ENCODE results near the gene AP1B1. TPM values are rescaled to one million over a fixed set of nuclear protein-coding genes. Genes with fewer than 3 reads are reported as not detected.
A peak's percentile ranks its signal among the peaks of the same experiment; 100 is the strongest.
"Not testable (repeated sequence)": the region's sequence is repeated elsewhere in the genome, so short reads cannot be mapped to it uniquely, and the experiment has no call there.

Gene AP1B1
- polyA plus RNA-seq, 12 donors: 20.6 to 35.7 (median 24.2) TPM; not detected in 1

DNA sequence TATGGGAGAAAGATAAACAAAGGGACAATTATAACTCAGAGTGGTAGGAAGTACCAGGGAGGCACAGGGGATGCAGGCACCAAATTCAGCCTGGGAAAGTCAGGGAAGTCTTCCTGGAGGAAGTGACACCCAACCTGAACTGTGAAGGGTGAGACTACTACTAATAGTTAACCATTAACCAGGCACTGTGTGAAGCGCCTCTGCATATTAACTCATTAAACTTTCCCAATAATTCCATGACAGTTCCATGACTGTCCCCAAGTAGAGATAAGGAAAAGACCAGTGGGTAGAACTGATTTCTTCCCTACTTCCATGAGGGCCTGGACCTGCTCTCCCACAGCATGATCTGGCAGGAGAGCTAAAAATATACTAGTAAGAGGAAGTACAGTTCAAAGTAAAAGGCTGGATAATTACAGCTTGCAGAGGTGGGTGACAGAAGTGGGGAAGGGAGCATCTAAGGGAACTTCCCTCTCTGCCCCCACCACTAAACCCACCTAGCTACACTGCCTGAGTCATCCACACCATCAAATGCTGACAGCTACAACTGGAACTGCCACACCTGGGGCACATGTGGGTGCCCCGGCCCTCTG lies 4.7 kb upstream of the AP1B1 start:
- no peak for DNase-seq

DNA sequence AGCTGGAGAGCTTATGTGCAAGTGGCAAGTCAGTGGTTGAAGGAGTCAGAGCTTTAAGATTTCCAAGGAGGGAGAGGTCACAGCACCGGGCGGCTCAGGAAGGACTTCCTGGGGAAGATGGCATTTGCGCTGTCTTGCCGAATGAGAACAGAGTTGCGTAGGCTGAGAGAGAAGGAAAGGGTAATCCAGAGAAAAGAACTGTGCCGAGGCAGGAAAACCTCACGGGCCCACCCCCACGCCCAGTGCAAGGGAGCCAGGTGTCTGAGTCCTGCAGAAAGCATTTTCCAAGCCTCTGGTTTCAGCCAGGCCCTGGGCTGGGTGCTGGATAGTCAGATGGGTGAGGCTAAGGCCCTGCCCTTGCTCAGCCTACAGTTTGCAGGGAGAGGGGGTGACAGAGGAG lies 3.2 kb upstream of the AP1B1 start:
- DNase-seq: no peak

DNA sequence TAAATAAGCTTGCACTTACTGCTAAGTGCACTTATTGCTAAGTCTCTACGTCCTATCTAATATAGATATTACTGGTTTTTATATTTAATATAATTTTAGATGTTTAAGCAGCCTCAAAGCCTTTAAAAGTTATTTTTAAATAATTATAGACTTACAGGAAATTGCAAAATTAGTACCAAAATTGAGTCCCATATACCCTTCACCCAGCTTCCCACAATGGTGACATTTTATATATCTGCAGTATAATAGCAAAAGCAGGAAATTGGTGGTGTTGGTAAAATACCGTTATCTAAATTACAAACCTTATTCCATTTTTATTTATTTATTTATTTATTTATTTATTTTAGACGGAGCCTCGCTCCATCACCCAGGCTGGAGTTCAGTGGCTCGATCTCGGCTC lies 1.9 kb upstream of the AP1B1 start:
- no peak for DNase-seq

DNA sequence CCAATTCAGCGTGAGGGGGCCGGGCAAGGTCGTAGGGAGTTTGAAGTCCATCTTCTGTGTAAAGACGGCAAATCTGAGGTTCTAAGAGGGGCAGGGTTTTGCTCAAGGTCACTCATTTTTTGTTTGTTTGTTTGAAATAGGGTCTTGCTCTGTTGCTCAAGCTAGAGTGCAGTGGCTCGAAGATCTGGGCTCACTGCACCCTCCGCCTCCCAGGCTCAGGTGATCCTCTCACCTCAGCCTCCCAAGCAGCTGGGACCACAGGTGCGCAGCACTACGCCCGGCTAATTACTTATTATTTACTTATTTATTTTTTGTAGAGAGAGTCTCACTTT lies 355 bp upstream of the AP1B1 start:
- no peak for DNase-seq

DNA sequence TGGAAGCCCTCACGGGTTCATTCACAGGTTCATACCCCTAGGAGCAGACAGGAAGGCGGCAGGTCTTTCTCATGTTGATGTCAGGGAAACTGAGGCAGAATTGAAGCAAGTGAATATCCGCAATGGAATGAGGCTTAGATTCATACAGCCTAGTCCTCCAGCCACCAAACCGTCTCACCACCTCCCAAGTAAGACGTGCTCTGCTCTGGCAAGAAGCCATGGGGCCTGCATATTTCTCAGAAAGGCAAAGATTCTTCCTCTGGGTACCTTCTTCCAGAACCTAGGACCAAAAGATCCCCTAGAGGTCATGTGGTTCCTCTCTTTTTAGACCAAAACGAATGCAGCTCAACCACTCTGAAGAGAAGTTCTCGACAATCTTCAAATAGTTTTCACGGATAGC lies 1.7 kb downstream of the AP1B1 start:
- DNase-seq: no peak

DNA sequence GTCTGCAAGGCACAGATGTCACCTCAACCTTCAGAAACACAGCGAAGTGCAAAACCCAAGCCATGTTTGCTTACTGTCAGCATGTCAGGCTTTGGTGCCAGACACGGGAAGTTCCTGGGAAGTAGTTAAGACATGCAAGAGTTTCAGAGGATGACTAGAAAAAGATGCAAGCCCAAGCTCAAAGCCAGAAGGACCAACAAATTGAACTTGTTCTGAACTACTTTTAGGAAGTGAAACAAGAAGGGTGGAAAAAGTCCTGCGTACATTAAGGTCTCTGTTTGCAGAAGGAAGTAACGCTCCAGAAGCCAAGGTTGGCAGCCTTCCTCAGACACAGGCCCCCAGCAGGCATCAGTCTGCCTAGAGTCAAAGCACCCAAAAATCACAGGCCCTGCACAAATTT lies 2.6 kb downstream of the AP1B1 start:
- no peak for DNase-seq

DNA sequence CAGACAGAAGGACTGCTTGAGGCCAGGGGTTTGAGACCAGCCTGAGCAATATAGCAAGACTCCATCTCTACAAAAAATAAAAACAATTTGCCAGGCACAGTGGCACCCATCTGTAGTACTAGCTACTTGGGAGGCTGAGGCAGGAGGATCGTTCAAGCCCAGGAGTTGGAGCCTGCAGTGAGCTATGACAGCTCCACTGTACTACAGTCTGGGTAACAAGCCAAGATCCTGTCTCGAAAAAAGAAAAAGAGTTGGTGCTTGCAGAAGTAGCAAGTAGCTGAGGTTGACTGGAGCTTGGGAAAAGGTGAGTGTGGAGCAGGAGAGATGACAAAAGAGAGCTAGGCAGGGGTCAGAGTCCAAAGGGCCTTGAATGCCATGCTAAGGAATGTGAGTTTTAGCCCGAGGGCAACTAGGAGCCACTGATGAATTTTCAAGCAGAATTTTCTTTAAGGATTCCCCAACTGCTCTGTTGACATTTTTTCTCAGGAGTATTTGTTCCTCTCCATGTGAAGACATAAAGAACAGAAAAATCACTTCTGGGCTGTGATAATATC lies 3.1 kb downstream of the AP1B1 start:
- DNase-seq: no peak

DNA sequence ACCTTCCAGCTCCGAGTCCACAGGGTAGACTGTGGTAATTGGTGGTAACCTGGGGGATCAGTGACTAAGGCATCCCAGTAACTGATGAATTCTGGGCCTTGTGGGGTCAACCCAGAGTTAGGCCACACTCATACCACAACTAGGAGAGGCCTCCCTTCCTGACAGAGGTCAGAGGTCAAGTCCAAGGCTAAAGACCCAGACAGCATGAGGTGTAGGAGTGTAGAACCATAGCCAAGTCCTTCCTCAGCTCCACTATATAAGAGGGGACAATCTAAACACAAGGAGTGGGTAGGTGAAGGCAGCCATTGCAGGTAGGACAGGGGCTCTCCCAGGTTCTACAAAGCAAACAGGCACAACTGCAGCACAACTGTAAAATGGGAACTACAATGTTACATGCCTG lies 4.6 kb downstream of the AP1B1 start:
- DNase-seq: no peak

DNA sequence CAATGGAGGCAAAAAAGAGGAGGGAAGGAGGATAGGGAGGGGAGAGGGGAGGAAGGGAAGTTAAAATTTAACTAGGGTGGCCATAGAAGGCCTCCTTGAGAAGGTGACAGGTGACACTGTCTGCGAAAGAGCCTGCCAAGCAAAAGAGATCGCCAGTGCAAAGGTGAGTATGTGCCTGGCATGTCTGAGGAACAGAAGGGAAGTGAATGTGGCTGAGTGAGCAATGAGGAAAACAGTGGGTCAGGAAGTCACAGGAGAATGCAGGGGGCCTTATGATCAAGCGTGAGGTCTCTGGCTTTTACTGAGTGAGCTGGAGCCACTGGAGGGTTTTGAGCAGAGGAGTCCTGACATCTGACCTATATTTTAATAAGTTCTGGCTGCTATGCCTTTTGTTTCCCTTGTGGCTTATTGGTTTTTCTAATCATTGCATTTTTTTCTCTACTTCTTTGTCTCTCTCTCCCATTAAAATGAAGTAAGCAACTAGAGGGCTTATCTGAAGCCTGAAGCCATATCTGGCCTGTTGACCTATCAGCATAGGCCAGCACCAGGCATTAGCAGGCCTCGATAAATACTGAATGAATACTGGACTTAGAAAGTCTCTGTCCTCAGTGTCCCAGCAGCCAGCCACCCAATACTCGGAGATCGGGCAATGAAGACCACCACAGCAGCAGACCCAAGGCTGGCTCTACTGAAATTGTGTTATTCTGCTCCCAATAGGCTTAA lies 5.6 kb downstream of the AP1B1 start:
- no peak for DNase-seq

DNA sequence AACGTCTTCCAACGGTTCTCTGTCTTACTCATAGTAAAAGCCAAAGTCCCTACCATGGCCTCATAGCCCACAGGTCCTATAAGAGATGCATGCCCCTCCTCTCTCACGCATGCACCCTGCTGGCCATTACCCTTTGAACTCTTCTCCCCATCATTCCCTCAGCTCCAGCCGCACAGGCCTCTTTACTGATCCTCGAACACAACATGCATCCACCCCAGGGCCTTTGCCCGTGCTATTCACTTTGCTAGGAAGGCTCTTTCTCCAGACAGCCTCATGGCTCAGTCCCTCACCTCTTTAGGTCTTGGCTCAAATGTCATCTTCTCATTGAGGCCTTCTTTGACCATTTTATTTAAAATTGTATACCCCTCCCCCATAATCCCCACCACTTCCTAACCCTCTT lies 7.5 kb downstream of the AP1B1 start:
- no peak for DNase-seq

DNA sequence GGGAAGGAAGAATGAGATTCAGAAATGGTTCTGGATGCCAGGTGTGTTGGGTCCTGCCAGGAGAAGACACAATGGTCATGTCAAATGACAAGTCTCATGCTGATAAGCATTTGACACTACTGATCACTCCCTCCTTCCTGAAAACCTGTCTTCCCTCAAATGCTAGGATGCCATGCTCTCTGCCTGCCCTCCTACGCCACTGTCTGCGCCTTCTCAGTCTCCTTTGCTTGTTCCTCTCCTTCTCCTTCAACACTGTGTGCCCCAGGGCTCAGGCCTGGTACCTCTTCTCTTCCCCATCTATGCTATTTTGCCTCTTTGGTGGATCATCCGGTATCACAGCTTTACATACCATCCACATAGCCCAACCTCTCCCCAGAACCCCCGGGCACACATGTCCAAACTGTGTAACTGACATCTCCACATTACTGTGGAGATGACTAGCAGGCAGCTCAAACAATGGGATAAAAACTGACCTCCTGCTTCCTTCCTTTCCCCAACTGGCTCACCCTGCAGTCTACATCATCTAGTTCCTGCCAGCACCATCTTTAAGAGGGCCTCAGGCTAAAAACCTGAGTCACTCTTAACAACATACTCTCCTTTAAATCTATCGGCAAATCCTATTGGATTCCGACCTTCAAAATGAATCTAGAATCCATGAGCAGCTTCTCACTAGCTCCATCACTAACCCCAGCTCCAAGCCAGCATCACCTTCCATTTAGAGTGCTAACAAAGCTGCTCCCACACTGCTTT lies 8.2 kb downstream of the AP1B1 start:
- DNase-seq: no peak

DNA sequence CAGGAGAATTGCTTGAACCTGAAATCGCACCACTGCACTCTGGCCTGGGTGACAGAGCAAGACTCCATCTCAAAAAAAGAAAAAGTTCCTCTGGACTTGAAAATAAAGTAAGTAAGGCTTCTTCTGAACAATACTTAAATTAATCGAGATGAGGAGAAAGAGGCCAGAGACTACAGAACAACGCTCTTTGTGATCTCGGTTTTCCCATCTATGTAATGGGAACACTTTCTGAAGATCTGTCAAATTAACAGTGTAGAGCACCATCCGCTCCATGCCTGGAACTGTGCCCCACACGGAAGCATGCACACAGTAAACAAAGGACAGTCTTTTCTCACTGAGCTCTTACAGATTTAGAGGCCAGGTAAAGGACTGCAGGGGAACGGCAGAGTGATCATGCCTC lies 9.1 kb downstream of the AP1B1 start:
- no peak for DNase-seq

DNA sequence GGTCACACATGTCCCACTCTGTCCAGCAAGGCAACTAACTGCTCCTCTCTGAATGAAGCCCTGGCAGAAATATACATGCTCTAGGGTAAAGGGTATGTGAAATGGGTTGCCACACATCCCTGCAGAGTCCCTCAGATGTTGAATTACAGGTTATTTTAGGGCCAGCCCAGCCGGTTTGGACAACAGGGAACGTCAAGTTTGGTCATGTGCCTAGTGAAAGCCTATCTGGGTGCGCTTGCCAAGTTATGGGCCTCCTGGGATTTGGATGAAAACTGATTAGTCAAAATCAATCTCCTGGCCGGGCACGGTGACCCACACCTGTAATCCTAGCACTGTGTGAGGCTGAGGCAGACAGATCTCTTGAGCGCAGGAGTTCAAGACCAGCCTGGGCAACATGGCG lies 10.4 kb downstream of the AP1B1 start:
- no peak for DNase-seq

DNA sequence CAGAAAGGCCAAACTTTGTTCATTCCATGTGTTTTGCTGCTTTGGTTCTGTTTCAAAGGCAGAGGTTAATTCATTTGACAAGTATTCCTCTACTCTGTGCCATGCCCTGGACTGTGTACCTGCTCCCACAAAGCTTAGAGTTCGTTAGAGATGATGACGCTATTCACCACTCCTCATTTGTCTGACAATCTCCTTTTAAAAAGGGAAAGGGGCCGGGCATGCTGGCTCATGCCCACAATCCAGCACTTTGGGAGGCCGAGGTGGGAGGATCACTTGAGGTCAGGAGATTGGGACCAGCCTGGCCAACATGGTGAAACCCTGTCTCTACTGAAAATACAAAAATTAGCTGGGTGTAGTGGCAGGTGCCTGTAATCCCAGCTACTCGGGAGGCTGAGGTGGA lies 11.7 kb downstream of the AP1B1 start:
- DNase-seq: not testable (repeated sequence)

DNA sequence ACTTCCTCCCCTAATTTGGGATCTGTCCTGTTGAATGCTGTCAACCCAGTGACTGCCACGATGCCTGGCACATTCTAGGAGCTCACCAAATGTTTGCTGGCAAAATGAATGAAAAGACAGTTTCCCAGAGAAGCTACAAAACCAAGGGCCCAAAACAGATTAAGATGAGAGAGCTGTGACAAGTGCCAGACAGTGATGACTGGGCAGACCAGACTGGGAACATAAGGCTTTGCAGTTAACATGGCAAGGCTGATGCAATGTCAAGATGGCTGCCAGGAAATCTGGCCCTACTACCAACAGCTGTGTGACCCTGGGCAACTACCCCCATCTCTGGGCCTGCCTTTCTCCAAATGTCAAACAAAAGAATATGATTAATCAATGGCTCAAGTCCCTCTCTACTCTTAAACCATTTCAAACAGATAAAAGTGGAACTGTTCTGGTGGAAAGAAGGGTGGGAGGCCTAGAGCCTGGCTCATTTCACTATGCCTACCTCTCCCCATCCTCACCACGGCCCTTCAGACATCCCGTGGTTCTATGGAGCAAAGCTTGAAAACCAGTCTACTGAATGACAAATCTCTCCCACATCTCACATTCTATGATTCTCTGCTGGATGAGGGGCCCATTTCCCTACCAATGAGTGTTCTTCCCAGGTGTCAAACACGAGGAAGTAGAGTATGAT lies 12.8 kb downstream of the AP1B1 start:
- no peak for DNase-seq

DNA sequence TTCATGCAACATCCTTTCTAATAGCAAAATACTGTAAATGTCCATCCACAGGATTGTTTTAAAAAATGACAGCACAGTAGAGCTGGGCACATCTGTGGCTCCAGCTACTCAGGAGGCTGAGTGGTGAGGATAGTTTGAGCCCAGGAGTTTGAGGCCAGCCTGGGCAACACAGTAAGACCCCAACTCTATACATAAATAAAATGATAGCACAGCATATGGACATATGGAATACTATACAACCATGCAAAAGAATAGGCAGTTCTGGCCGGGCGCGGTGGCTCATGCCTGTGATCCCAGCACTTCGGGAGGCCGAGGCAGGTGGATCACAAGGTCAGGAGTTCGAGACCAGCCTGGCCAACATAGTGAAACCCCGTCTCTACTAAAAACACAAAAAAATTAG lies 13.6 kb downstream of the AP1B1 start:
- DNase-seq: not testable (repeated sequence)

DNA sequence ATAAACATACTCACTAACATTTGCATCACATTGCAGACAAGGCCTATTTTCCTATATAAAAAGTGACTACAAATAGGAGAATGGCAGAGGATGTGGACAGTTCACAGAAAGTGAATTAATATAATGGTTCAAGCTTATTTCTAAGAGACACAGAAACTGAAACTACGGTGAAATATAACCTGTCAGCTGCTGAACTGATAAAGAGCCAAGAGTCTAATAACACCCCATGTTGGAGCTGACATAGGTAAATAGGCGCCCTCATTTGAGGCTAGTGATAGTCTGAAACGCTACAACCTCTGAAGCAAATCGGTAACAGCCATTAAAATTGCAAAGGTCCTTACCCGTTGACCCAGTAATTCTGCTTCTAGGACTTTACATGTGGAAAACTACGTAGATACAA lies 14.0 kb downstream of the AP1B1 start:
- DNase-seq: no peak

DNA sequence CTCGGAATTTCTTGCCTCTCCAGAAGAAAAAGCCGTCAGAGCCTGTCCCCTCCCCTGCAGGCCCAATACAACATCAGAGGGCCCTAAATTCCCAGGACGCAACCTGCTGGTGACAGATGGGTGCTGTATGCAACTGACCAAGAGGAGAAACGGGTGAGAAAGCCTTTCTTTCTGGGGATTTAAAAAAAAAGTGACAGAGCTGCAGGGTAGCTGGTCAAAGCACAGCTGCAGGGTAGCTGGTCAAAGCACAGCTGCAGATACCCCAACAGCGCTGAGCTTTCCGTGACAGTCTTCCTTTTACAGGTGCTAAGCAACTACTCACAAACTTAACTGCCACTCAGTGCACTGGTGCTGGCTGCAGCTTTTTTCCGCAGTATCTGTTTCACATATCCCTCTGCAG lies 17.8 kb downstream of the AP1B1 start:
- no peak for DNase-seq

DNA sequence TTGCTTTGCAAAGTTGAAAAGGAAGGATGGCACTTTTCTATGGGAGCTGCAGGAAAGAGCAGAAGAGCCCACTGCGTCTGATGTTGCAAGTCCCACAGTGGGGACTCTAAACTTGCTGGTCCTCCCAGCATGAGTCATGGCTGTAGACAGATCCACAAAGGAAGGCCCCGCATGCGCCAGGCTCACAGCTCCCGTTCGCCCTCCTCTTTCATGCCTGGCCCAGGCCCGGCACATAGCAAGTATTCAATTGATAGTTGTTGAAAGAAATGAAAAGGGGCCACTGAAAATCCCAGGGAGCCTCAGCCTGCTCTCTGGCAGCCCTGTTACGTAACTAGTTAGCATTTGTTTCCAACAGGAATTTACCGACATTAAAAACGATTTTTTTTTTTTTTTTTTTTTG lies 18.9 kb downstream of the AP1B1 start:
- DNase-seq: no peak

DNA sequence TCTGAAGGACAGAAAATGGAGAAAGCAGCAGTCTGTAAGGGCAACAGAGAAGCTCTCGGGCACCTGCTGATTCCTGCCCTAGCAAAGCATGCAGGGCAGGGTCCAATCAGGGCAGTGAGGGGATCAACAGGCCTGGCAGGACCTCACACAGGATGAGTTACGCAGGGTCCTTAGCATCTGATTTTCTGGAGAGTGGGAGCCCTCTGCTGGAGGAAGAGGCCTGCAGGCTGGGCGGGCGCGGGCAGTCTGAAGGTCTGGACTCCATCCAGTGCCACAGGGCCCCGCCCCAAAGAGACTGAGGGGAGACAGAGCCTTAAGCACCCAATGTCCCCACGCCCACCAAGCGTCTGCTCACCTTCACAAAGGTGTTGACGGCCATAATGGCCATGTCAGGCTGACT lies 28.9 kb downstream of the AP1B1 start:
- DNase-seq: peak; percentile 51

DNA sequence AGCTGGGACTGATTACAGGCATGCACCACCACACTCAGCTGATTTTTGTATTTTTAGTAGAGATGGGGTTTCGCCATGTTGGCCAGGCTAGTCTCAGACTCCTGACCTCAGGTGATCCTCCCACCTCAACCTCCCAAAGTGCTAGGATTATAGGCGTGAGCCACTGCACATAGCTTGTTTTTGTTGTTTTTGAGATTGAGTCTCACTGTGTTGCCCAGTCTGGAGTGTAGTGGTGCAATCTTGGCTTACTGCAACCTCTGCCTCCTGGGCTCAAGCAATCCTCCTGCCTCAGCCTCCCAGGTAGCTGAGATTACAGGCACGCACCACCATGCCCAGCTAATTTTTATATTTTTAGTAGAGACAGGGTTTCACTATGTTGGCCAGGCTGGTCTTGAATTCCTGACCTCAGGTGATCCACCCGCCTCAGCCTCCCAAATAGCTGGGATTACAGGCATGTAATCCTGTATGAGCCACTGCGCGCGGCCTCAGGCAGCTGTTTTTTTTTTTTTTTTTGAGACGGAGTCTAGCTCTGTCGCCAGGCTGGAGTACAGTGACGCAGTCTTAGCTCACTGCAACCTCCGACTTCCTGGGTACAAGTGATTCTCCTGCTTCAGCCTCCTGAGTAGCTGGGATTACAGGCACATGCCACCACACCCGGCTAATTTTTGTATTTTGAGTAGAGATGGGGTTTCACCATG lies 31.0 kb downstream of the AP1B1 start:
- DNase-seq: not testable (repeated sequence)

DNA sequence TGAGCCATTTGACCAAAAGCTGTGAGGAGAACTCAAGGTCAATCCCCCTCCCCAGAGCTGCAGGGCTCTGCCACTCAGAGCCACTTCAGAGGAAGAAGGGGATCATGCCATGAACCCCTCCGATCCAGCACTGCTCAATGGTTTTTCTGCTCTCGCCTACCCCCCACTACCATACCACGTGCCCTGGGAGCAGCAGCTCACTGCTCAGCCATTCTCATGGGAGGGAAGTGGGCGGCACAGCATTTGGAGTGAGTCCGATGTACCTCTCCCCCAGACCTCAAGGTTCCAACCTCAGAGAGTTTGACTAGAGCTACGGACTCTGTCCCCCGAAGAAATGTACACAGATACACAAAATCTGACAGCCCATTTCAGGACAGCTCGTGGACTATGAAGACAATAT lies 34.5 kb downstream of the AP1B1 start:
- DNase-seq: no peak
